ENCODE results near the gene MRPL22.
"Not testable (repeated sequence)": the region's sequence is repeated elsewhere in the genome, so short reads cannot be mapped to it uniquely, and the experiment has no call there.

Gene MRPL22

GRCh38 chr5:154940375-154940771, 500 bp upstream of the MRPL22 start:
- DNase-seq (ENCODE audit: low spot score): no peak

DNA sequence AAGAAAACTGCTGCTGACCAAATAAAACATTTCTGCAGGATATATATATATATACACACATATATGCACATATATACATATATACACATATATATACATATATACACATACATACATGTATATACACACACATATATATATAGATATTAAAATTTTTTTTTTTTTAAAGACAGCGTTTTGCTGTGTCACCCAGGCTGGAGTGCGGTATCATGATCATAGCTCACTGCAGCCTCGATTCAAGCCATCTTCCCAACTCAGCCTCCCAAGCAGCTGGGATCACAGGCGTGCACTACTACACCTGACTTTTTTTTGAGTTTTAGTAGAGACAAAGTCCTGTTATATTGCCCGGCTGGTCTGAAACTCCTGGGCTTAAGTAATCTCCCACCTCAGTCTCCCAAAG, 2.7 kb downstream of the MRPL22 start:
- DNase-seq (ENCODE audit: low spot score): no peak

- DNase-seq (ENCODE audit: low spot score): no peak
Measured at GRCh38 chr5:154944716-154945115, 3.8 kb downstream of the MRPL22 start.

DNA sequence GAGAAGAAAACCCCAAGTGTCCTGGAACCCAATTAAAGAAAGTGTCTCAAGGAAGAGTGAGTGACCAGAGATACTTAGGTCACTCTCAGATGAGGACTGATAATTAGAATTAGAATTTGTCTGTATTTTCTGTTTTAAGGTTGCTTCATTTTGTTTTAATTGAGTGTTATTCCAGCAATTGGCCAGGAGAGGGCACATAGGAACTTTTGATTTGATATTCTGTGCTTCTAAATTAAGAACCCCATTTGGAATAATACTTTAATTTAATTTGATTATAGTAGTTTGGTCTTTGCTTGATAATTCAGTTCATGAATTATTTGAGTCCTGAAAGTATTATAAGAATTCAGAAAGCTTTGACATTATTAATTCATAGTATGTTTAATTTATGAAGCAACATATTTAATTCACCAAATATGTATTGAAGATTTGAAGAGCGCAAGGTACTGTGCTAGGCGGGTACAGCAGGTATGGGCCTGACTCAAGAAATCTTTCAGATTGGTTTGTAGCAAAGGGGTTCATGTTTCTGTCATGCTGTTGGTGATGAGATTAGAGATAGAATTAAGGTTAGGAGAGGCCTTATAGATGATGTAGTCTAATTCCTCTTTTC, 4.9 kb downstream of the MRPL22 start:
- DNase-seq (ENCODE audit: low spot score): peak; percentile 53

DNA sequence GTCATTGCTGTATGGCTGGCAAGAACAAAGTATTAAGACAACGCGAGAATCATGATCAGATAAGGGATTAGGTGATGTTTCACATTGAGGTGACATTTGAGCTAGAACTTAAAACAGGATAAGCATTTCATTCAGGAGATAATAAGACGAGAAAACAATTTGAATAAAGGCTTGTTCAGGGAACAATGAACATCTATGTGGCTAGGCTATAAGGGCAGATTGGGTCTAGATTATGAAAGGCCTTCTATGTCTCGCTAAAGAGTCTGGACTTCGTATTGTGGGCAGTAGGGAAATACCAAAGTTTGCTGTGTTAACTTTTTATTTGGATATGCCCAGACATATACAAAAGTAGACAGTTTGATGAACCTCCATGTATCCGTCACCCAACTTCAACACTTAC, 6.9 kb downstream of the MRPL22 start:
- DNase-seq (ENCODE audit: low spot score): no peak

DNA sequence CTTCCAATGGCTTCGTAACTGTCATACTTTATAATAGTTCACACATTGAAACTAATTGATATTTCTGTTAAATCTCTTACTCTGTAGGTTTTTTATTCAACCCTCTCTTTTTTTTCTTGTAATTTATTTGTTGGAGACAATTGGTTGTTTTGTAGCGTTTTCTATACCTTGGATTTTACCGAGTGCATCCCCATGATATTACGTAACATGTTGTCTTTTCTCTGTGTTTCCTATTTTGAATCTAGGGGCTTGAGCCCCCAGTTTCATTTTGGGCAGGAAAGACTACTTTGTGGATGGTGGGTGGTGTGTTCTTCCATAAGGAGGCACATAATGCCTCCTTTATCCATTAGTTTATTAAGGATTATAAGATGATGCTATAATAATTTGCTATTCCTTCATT, 7.4 kb downstream of the MRPL22 start:
- DNase-seq (ENCODE audit: low spot score): no peak

- no peak for DNase-seq (ENCODE audit: low spot score)
Measured at GRCh38 chr5:154949781-154950180, 8.9 kb downstream of the MRPL22 start.

- no peak for DNase-seq (ENCODE audit: low spot score)
Measured at GRCh38 chr5:154956712-154957111, 15.8 kb downstream of the MRPL22 start.

GRCh38 chr5:154962494-154962893, 21.6 kb downstream of the MRPL22 start:
- DNase-seq (ENCODE audit: low spot score): peak; percentile 74

DNA sequence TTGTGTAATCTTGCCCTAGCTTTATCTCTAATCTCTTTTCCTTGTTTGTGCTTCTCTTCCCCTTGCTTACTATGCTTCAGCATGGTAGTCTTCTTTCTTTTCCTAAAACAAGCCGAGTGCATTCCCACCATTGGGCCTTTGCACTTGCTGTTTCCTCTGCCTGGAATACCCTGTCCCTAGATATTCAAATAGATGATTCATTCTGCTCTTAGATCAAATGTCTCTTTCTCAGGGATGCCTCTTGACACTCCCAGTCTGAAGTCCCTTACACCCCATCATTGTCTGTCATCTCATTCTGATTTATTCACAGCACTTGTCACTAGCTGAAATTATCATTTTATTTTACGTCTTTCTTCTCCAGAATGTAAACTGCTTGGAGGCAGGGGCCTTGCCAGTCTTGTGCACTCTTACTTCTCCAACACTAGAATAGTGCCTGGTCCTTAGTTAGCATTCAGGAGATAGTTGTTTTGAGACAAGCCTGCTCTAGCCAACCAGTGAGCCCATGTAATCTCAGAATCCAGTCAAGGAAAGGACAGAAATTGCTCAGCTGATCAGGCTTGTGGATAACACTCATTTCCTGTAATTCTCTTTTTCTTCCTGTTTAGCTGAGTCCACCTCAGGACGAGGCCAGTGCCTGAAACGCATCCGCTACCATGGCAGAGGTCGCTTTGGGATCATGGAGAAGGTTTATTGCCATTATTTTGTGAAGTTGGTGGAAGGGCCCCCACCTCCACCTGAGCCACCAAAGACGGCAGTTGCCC, 25.4 kb downstream of the MRPL22 start:
- no peak for DNase-seq (ENCODE audit: low spot score)

DNA sequence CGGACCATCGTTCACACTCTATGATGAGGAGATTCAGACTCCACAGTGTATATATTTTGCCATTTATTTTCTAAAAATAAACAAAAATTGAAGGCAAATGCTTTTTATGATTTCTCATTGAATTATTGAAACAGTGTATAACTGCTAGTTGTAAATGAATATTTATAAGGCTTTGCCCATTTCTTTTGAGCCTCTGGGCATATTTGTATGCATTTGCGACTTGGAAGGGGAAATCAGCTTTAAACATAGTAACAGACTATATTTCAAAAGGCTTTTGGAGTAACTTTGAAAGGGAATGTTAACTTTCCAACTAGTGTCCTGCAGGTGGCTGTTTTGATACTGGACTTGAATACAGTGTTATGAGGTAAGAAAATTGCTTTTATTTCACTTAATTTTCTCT, 26.0 kb downstream of the MRPL22 start:
- no peak for DNase-seq (ENCODE audit: low spot score)

DNA sequence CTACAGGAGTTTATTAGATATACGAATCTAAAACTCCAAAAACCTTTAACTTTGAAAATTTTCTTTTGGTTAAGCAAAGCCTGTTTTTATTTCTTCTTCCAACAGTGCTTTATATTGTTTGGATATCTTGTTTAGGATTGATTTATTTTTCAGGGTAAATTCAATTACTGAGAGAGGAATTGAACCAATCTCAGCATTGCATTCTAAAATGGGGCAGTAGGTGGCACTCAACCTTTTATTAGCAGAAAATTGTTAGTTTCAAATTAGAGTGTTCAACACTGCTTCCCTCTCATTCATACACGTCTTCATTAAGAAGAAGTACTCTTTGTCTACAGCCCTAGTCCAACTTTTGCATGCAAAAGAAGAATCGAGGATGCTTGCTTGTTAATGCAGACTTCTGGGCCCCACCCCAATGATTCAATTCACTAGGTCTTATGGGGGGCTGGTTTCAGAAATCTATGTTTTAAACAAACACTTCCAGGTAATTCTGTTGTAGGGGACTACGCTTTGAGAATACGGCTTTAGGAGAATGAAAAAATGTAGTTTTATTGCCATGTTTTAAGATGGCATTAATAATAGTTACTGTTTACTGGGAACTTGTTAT, 26.6 kb downstream of the MRPL22 start:
- peak; percentile 27 for DNase-seq (ENCODE audit: low spot score)

DNA sequence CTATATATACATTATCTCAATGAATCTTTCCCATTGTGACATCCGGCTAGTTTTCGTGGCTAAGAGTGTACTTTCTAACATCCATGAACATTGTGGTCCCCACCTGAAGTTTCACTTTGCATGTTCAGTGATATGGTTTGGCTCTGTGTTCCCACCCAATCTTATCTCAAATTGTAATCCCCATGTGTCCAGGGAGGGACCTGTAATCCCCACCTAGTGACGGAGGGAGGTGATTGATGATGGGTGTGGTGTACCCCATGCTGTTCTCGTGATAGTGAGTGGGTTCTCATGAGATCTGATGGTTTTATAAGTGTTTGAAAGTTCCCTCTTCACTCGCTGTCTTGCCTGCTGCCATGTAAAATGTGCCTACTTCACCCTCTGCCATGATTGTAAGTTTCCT, 28.1 kb downstream of the MRPL22 start:
- DNase-seq (ENCODE audit: low spot score): no peak

GRCh38 chr5:154970759-154971158, 29.9 kb downstream of the MRPL22 start:
- DNase-seq (ENCODE audit: low spot score): no peak

- no peak for DNase-seq (ENCODE audit: low spot score)
Measured at GRCh38 chr5:154971501-154971900, 30.6 kb downstream of the MRPL22 start.

DNA sequence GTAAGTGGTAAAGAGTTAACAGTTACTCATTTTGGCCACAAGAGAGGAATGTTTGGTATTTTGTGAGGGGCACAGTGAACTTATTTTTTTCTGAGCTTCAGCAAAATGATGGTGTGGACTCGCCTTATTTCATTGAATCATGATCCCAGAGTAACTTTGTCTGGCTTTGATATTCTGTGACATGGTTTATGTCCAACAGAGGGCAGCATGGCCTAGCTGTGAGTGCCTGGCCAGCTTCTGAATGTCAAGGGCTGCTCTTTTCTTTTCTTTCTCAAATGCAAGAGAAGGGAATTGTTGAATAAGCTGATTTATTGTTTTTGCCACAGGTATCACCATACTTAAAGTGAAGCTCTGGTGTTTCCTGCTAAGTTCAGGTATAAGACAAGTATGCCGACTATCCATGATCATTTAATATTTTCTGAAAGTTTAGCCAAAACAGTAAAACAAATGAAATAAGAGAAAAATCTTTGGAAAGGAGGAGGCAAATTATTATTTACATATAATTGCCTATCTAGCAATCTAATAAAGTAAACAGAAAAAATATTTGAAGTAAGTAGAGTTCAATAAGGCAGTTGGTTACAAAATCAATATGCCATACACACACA, 31.7 kb downstream of the MRPL22 start:
- peak; percentile 62 for DNase-seq (ENCODE audit: low spot score)

DNA sequence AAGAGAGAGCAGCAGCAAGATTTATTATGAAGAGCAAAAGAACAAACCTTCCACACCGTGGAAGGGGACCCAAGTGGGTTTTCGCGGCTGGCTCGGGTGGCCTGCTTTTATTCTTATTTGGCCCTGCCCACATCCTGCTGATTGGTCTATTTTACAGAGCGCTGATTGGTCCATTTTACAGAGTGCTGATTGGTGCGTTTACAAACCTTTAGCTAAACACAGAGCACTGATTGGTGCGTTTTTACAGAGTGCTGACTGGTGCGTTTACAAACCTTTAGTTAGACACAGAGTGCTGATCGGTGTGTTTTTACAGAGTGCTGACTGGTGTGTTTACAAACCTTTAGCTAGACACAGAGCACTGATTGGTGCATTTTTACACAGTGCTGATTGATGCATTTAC, 35.2 kb downstream of the MRPL22 start:
- DNase-seq (ENCODE audit: low spot score): not testable (repeated sequence)

DNA sequence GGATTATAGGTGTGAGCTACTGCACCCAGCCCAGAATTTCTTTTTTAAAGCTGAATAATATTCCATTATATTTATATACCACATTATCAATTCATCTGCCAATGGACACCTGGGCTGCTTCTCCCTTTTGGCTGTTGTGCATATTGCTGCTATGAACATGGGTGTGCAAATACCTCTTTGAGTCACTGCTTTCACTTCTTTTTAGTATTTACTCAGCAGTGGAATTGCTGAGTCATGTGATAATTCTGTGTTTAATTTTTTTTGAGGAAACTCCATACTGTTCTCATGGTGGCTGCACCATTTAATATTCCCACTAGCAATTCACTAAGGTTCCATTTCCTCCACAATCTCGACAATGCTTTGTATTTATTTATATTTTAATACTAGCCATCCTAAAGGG, 36.5 kb downstream of the MRPL22 start:
- DNase-seq (ENCODE audit: low spot score): no peak

DNA sequence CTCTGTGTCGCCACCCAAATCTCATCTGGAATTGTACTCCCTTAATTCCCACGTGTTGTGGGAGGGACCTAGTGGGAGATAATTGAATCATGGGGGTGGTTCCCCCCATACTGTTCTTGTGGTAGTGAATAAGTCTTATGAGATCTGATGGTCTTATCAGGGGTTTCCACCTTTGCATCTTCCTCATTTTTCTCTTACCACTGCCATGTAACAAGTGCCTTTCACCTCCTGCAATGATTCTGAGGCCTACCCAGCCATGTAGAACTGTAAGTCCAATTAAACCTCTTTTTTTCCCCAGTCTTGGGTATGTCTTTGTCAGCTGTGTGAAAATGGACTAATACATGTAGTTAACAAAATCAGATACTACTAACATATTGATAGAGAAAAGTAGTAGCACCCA, 37.4 kb downstream of the MRPL22 start:
- not testable (repeated sequence) for DNase-seq (ENCODE audit: low spot score)

- DNase-seq (ENCODE audit: low spot score): no peak
Measured at GRCh38 chr5:154984946-154985516, 44.2 kb downstream of the MRPL22 start.

- DNase-seq (ENCODE audit: low spot score): no peak
Measured at GRCh38 chr5:154986151-154986550, 45.3 kb downstream of the MRPL22 start.

GRCh38 chr5:154989626-154990025, 48.8 kb downstream of the MRPL22 start:
- no peak for DNase-seq (ENCODE audit: low spot score)

DNA sequence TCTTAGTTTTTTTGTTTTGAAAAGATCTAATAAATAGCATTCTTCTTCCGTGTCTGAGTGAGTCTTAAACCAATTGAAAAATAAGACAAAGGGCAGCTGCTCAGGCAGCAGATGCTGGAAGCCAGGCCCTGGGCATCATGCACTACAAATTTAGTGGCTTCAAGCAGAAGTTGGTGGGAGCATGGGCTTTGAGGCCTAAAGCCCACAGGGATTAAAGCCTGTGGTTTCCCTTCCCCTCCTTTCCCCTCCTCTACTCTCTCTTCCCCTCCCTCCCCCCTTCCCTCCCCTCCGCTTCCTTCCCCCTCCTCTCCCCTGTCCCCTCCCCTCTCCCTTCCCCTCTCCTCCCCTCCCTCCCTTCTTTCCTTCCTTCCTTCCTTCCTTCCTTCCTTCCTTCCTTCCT, 52.6 kb downstream of the MRPL22 start:
- DNase-seq (ENCODE audit: low spot score): no peak
